Skin of body (tissue), 2 donors: ENCODE measurements around the gene S1PR4. TPM values are rescaled to one million over a fixed set of nuclear protein-coding genes. Genes with fewer than 3 reads are reported as not detected.
"Not testable (repeated sequence)": the region's sequence is repeated elsewhere in the genome, so short reads cannot be mapped to it uniquely, and the experiment has no call there.

Experiments used
- DNase-seq: peaks from one replicate; lab custom pipeline; 2025; lab: John Stamatoyannopoulos, UW
- total RNA-seq: library from RNA; depleted of rRNA; stranded (reverse); fragments of >200 nt; gene quantifications from one replicate; pipeline ENCODE4 v1.2.3, GENCODE V29; 2014

S1PR4 gene
- total RNA-seq, 1 donor from 2014 or later, result 1.9 TPM

- no peak for DNase-seq
Observed at GRCh38 chr19:3151563-3152418, 26.8 kb upstream of the S1PR4 start.

- DNase-seq, result no peak
Observed at GRCh38 chr19:3152419-3152780, 26.2 kb upstream of the S1PR4 start.

- DNase-seq, result no peak
Observed at GRCh38 chr19:3153286-3154230, 25.0 kb upstream of the S1PR4 start.

GRCh38 chr19:3154447-3154846 is 24.1 kb upstream of the S1PR4 start:
- not testable (repeated sequence) for DNase-seq

GRCh38 chr19:3154957-3155736 is 23.4 kb upstream of the S1PR4 start:
- DNase-seq, result peak; percentile 33

GRCh38 chr19:3157096-3157845 is 21.3 kb upstream of the S1PR4 start:
- no peak for DNase-seq

- no peak for DNase-seq
Observed at GRCh38 chr19:3159565-3159964, 19.0 kb upstream of the S1PR4 start.

GRCh38 chr19:3160219-3160618 is 18.4 kb upstream of the S1PR4 start:
- DNase-seq, result no peak

- DNase-seq, result no peak
Observed at GRCh38 chr19:3161453-3161852, 17.1 kb upstream of the S1PR4 start.

GRCh38 chr19:3162418-3163229 is 15.9 kb upstream of the S1PR4 start:
- no peak for DNase-seq

- peak; percentile 34 for DNase-seq
Observed at GRCh38 chr19:3163230-3163886, 15.2 kb upstream of the S1PR4 start.

- no peak for DNase-seq
Observed at GRCh38 chr19:3163943-3164342, 14.6 kb upstream of the S1PR4 start.

GRCh38 chr19:3167533-3168272 is 10.9 kb upstream of the S1PR4 start:
- DNase-seq, result no peak

GRCh38 chr19:3171894-3172672 is 6.5 kb upstream of the S1PR4 start:
- DNase-seq, result no peak

- not testable (repeated sequence) for DNase-seq
Observed at GRCh38 chr19:3172673-3173000, 5.9 kb upstream of the S1PR4 start.

- DNase-seq, result peak; percentile 3
Observed at GRCh38 chr19:3175781-3176714, 2.5 kb upstream of the S1PR4 start.
